MM.1S (cell line): ENCODE data around the gene ZNF697.

Experiments
- DNase-seq: peaks from one replicate; pipeline ENCODE4 v3.0.0-alpha.2; 2015
- H2AFZ ChIP-seq: fragments of 300-600 bp; sonication (generic); 2 replicates; pipeline ENCODE4 v1.6.0; 2016; ENCODE audit warnings: antibody characterized with exemption, low read length
- H3F3A ChIP-seq: fragments of 300-600 bp; sonication (generic); 2 replicates; pipeline ENCODE4 v1.6.1; 2016; ENCODE audit warnings: mild to moderate bottlenecking, antibody characterized with exemption, low read length, moderate library complexity, mixed read lengths; ENCODE audit not compliant: insufficient read depth
- H3K27ac ChIP-seq: fragments of 300-600 bp; sonication (generic); 2 replicates; pipeline ENCODE4 v1.5.1; 2016; ENCODE audit warnings: mild to moderate bottlenecking, low read length
- H3K27me3 ChIP-seq: fragments of 300-600 bp; sonication (generic); replicated peaks from 2 replicates; pipeline ENCODE4 v1.6.0; 2016; ENCODE audit warnings: low read length; ENCODE audit not compliant: insufficient read depth
- H3K36me3 ChIP-seq: fragments of 300-600 bp; sonication (generic); replicated peaks from 2 replicates; pipeline ENCODE4 v1.6.1; 2016; ENCODE audit warnings: mild to moderate bottlenecking, low read length, mixed read lengths; ENCODE audit not compliant: insufficient read depth
- H3K4me1 ChIP-seq: fragments of 300-600 bp; sonication (generic); 2 replicates; pipeline ENCODE4 v1.6.1; 2016; ENCODE audit warnings: low read length, mixed read lengths
- H3K4me2 ChIP-seq: fragments of 300-600 bp; sonication (generic); 2 replicates; pipeline ENCODE4 v1.6.0; 2016; ENCODE audit warnings: low read depth, low read length
- H3K4me3 ChIP-seq: fragments of 300-600 bp; sonication (generic); 2 replicates; pipeline ENCODE4 v1.5.1; 2016; ENCODE audit warnings: low read length, mixed read lengths
- H3K79me2 ChIP-seq: fragments of 300-600 bp; sonication (generic); 2 replicates; pipeline ENCODE4 v1.6.1; 2016; ENCODE audit warnings: mixed run types, low read length, mixed read lengths
- H3K9ac ChIP-seq: fragments of 300-600 bp; sonication (generic); 2 replicates; pipeline ENCODE4 v1.6.1; 2016; ENCODE audit warnings: low read length, mixed read lengths
- H3K9me2 ChIP-seq: fragments of 300-600 bp; sonication (generic); replicated peaks from 2 replicates; pipeline ENCODE4 v1.6.1; 2016; ENCODE audit warnings: mild to moderate bottlenecking, low read length, mixed read lengths; ENCODE audit not compliant: insufficient read depth
- H3K9me3 ChIP-seq: fragments of 300-600 bp; sonication (generic); replicated peaks from 2 replicates; pipeline ENCODE4 v1.6.1; 2016; ENCODE audit warnings: mild to moderate bottlenecking, low read length, mixed read lengths; ENCODE audit not compliant: insufficient read depth
- H4K20me1 ChIP-seq: fragments of 300-600 bp; sonication (generic); 2 replicates; pipeline ENCODE4 v1.6.1; 2016; ENCODE audit warnings: mild to moderate bottlenecking, low read length, moderate library complexity, mixed read lengths; ENCODE audit not compliant: insufficient read depth
- CTCF ChIP-seq: fragments of 300-600 bp; sonication (generic); IDR thresholded peaks from 2 replicates; pipeline ENCODE4 v1.5.1; 2016; ENCODE audit warnings: antibody characterized with exemption, low read length, mixed read lengths
- EZH2 ChIP-seq: fragments of 300-600 bp; sonication (generic); optimal IDR thresholded peaks from 2 replicates; pipeline ENCODE3; 2017; ENCODE audit warnings: low read depth, mild to moderate bottlenecking, antibody characterized with exemption, low read length, mixed read lengths
- EZH2phosphoT487 ChIP-seq: fragments of 300-600 bp; sonication (generic); IDR thresholded peaks from 2 replicates; pipeline ENCODE4 v1.6.1; 2018; ENCODE audit warnings: antibody characterized with exemption, low read length

ZNF697 gene

GRCh38 chr1:119675349-119676345 lies 27.6 kb upstream of the ZNF697 start:
- H3K79me2 ChIP-seq: no peaks in the 10 kb centered on the region
- no peak for TF ChIP-seq EZH2
- no peak for TF ChIP-seq EZH2phosphoT487
- TF ChIP-seq CTCF: peak; percentile 62
- peaks cover 20% of the 10 kb centered on the region for H3K4me1 ChIP-seq
- no peaks in the 10 kb centered on the region for H3K27me3 ChIP-seq
- H3K9me3 ChIP-seq: no peaks in the 10 kb centered on the region
- peak; percentile 68 for DNase-seq
- no peaks in the 10 kb centered on the region for H3K9me2 ChIP-seq
- H3K4me3 ChIP-seq: peak overlapping the region; percentile 55
- H4K20me1 ChIP-seq: no peaks in the 10 kb centered on the region
- H2AFZ ChIP-seq: peak overlapping the region; percentile 72; the same call in 1 of the 2 replicates
- no peak overlapping the region for H3K9ac ChIP-seq
- peak overlapping the region; percentile 39; the same call in 1 of the 2 replicates for H3K4me2 ChIP-seq
- H3F3A ChIP-seq: no peaks in the 10 kb centered on the region
- H3K36me3 ChIP-seq: no peaks in the 10 kb centered on the region
- H3K27ac ChIP-seq: no peak overlapping the region

GRCh38 chr1:119674835-119675289 lies 26.8 kb upstream of the ZNF697 start:
- peak overlapping the region; percentile 39; the same call in 1 of the 2 replicates for H3K4me2 ChIP-seq
- H2AFZ ChIP-seq: no peak overlapping the region
- H3K4me3 ChIP-seq: no peak overlapping the region

GRCh38 chr1:119674111-119674526 lies 26.1 kb upstream of the ZNF697 start:
- no peaks in the 10 kb centered on the region for H3K27me3 ChIP-seq
- H3K27ac ChIP-seq: no peak overlapping the region
- no peaks in the 10 kb centered on the region for H3K36me3 ChIP-seq
- H2AFZ ChIP-seq: no peak overlapping the region
- no peaks in the 10 kb centered on the region for H3K9me2 ChIP-seq
- H3K4me3 ChIP-seq: no peak overlapping the region
- no peak for DNase-seq
- H3K4me1 ChIP-seq: peaks cover 20% of the 10 kb centered on the region
- H4K20me1 ChIP-seq: no peaks in the 10 kb centered on the region
- H3K9ac ChIP-seq: no peak overlapping the region
- H3K9me3 ChIP-seq: no peaks in the 10 kb centered on the region
- TF ChIP-seq EZH2 (no peak), CTCF (no peak), EZH2phosphoT487 (no peak)
- H3K4me2 ChIP-seq: no peak overlapping the region
- no peaks in the 10 kb centered on the region for H3F3A ChIP-seq
- no peaks in the 10 kb centered on the region for H3K79me2 ChIP-seq

More at GRCh38 chr1:119674835-119675289, 26.8 kb upstream of the ZNF697 start:
- Histone ChIP-seq H3F3A (no peaks in the 10 kb centered on the region), H3K9ac (no peak overlapping the region), H3K27me3 (no peaks in the 10 kb centered on the region), H3K36me3 (no peaks in the 10 kb centered on the region), H3K79me2 (no peaks in the 10 kb centered on the region), H3K9me3 (no peaks in the 10 kb centered on the region), H3K4me1 (peaks cover 20% of the 10 kb centered on the region), H3K27ac (no peak overlapping the region), H4K20me1 (no peaks in the 10 kb centered on the region), H3K9me2 (no peaks in the 10 kb centered on the region)
- TF ChIP-seq EZH2: no peak
- TF ChIP-seq CTCF: no peak
- TF ChIP-seq EZH2phosphoT487: no peak
- DNase-seq: no peak
